Suprapubic skin (tissue), 4 donors: ENCODE measurements around the gene SPC25.

Source experiments
- EP300 ChIP-seq: sonication (generic); formaldehyde crosslinking; IDR thresholded peaks from one replicate; pipeline ENCODE4 v1.6.1; 2017; ENCODE audit warnings: antibody characterized with exemption
- POLR2A ChIP-seq, 2 donors: fragments of 450-650 bp; IDR thresholded peaks; one replicate each; pipeline ENCODE4 v1.6.1; 2017; ENCODE audit warnings: antibody characterized with exemption in 2 of 2, mild to moderate bottlenecking in 2 of 2, moderate library complexity in 2 of 2
- POLR2AphosphoS5 ChIP-seq, 3 donors: sonication (generic); formaldehyde crosslinking; IDR thresholded peaks; one replicate each; pipeline ENCODE4 v1.6.1; 2017; ENCODE audit warnings: antibody characterized with exemption in 3 of 3
- TF ChIP-seq, protein P1 (sequence below), 2 donors: fragments of 200-600 bp in 1 of 2; fragments of 450-650 bp in 1 of 2; sonication (generic) in 1 of 2; IDR thresholded peaks; one replicate each; pipeline ENCODE4 v1.5.1; 2016 to 2019; ENCODE audit warnings: antibody characterized with exemption in 2 of 2, mild to moderate bottlenecking in 1 of 2, moderate library complexity in 1 of 2

DNA sequence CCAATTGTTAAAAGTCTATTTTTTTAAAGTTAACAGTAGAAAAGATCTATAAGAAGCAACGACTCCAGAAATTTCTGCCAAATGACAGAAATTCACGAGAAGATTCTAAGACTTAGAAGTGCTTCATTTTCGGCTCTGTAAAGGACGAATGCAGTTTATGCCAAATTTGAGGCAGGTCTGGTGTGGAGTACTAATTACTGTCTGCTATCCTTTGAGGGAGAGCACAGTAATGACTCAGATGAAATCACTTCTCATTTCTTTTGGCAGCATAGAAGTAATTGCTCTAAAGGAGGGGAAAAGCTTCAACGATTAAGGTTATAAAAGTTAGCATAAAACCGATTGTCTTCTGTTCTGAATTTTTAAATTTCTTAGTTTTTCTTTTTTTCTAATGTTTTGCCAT is 22.2 kb upstream of the SPC25 start:
- TF ChIP-seq, protein P1, sequence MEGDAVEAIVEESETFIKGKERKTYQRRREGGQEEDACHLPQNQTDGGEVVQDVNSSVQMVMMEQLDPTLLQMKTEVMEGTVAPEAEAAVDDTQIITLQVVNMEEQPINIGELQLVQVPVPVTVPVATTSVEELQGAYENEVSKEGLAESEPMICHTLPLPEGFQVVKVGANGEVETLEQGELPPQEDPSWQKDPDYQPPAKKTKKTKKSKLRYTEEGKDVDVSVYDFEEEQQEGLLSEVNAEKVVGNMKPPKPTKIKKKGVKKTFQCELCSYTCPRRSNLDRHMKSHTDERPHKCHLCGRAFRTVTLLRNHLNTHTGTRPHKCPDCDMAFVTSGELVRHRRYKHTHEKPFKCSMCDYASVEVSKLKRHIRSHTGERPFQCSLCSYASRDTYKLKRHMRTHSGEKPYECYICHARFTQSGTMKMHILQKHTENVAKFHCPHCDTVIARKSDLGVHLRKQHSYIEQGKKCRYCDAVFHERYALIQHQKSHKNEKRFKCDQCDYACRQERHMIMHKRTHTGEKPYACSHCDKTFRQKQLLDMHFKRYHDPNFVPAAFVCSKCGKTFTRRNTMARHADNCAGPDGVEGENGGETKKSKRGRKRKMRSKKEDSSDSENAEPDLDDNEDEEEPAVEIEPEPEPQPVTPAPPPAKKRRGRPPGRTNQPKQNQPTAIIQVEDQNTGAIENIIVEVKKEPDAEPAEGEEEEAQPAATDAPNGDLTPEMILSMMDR (IDR thresholded peaks at IDR 0.05), result no peak
- TF ChIP-seq POLR2AphosphoS5 (IDR thresholded peaks at IDR 0.05) (no peak), POLR2A (IDR thresholded peaks at IDR 0.05) (no peak), EP300 (no peak)
